ENCODE measurements around the gene EPHA2.

The EPHA2 gene

DNA sequence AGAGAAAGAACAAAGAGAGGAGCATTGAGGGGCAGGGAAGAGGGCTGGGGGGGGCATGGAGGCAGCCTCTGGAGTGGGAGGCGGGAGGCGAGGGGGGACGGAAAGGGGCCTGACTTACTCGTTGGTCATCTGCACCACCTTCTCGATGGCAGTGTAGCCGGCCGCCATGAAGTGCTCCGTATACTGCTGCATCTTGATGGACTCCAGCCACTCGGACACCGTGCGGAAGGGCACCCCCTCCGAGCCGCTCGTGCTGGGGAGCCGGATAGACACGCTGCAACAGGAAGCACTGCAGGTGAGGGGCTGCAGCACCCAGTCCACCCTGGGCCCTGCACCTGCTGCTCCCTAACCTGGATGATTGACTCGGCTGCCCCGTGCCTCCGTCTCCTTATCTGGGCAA is 26.6 kb downstream of the EPHA2 start:
- Histone ChIP-seq H3K4me2 (no peak overlapping the region), H2AFZ (ENCODE audit: low read depth) (no peak overlapping the region), H3K79me2 (ENCODE audit: insufficient read depth, low read depth) (no peaks in the 10 kb centered on the region), H3K9ac (no peak overlapping the region), H3K4me1 (ENCODE audit: low read depth, poor library complexity, severe bottlenecking) (no peaks in the 10 kb centered on the region), H3K27ac (no peak overlapping the region), H3K27me3 (ENCODE audit: insufficient read depth, low read depth) (peaks cover 14% of the 10 kb centered on the region; the same call in 1 of the 2 replicates), H3K4me3 (IDR thresholded peaks at IDR 0.05; ENCODE audit: insufficient read depth, low read depth, low read length) (no peak overlapping the region), H4K20me1 (ENCODE audit: insufficient read depth) (no peaks in the 10 kb centered on the region), H3K36me3 (ENCODE audit: insufficient read depth) (no peaks in the 10 kb centered on the region)
- TF ChIP-seq, protein P1, sequence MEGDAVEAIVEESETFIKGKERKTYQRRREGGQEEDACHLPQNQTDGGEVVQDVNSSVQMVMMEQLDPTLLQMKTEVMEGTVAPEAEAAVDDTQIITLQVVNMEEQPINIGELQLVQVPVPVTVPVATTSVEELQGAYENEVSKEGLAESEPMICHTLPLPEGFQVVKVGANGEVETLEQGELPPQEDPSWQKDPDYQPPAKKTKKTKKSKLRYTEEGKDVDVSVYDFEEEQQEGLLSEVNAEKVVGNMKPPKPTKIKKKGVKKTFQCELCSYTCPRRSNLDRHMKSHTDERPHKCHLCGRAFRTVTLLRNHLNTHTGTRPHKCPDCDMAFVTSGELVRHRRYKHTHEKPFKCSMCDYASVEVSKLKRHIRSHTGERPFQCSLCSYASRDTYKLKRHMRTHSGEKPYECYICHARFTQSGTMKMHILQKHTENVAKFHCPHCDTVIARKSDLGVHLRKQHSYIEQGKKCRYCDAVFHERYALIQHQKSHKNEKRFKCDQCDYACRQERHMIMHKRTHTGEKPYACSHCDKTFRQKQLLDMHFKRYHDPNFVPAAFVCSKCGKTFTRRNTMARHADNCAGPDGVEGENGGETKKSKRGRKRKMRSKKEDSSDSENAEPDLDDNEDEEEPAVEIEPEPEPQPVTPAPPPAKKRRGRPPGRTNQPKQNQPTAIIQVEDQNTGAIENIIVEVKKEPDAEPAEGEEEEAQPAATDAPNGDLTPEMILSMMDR (conservative IDR thresholded peaks at IDR 0.05; ENCODE audit: low read depth, low read length) = no peak

DNA sequence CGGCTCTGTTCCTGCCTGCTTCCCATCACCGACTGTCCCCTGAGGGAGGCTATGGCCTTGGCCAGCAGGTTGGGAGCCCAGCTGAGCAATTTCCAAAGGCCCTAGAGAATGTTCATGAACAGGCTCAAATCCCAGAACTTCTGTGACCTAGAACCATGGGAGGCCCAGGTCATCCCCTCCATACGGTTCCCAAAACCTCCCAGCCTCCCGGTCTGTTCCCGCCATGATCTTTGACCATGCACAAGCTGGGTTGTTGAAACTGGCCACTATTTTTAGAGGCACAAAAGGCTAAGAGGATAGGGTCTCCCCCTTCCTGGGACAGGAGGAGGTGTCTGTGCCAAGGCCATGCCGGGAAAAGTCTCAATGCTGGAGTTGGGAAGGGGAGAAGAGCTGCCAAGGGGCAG is 27.5 kb downstream of the EPHA2 start:
- Histone ChIP-seq H4K20me1 (ENCODE audit: insufficient read depth) (no peaks in the 10 kb centered on the region), H2AFZ (ENCODE audit: low read depth) (no peak overlapping the region), H3K4me3 (IDR thresholded peaks at IDR 0.05; ENCODE audit: insufficient read depth, low read depth, low read length) (no peak overlapping the region), H3K27me3 (ENCODE audit: insufficient read depth, low read depth) (peaks cover 14% of the 10 kb centered on the region; the same call in 1 of the 2 replicates), H3K4me2 (no peak overlapping the region), H3K79me2 (ENCODE audit: insufficient read depth, low read depth) (no peaks in the 10 kb centered on the region), H3K9ac (no peak overlapping the region), H3K4me1 (ENCODE audit: low read depth, poor library complexity, severe bottlenecking) (no peaks in the 10 kb centered on the region), H3K27ac (no peak overlapping the region), H3K36me3 (ENCODE audit: insufficient read depth) (no peaks in the 10 kb centered on the region)
- TF ChIP-seq, protein P1 (conservative IDR thresholded peaks at IDR 0.05; ENCODE audit: low read depth, low read length) = no peak

DNA sequence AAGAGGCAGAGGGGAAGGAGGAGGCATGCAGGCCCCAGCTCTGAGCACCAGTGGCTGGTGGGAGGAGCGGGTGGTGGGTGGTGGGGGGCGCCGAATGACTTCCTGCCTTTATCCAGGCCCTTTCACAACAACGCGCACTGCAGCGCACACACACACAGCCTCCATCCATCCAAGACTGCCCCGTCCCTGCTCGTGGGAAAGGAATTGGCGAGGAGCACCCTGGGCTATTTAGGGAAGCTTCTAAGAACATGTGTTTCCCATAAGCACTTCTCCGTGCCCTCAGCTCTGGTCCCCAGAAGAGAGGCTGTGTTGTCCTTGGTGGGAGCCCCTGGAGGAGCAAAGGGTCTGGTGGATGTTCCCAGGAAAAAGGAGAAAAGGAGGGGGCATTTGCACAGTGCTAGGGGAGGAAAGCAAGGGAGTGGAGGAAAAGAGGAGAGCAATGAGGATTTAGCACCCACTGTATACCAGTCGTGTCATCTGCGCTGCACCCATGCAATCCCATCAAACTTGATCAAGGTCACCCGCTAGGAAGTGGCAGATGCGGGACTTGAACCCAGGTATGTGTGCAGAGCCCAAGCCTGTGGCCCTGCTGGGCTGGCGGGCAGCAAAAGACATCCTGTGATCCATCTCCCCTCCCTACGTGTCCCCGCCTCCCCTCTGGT is 28.1 kb downstream of the EPHA2 start:
- Histone ChIP-seq H3K27me3 (ENCODE audit: insufficient read depth, low read depth) (peaks cover 14% of the 10 kb centered on the region; the same call in 1 of the 2 replicates), H4K20me1 (ENCODE audit: insufficient read depth) (no peaks in the 10 kb centered on the region), H3K9ac (no peak overlapping the region), H3K4me3 (IDR thresholded peaks at IDR 0.05; ENCODE audit: insufficient read depth, low read depth, low read length) (no peak overlapping the region), H3K27ac (no peak overlapping the region), H3K79me2 (ENCODE audit: insufficient read depth, low read depth) (no peaks in the 10 kb centered on the region), H2AFZ (ENCODE audit: low read depth) (no peak overlapping the region), H3K4me1 (ENCODE audit: low read depth, poor library complexity, severe bottlenecking) (no peaks in the 10 kb centered on the region), H3K36me3 (ENCODE audit: insufficient read depth) (no peaks in the 10 kb centered on the region), H3K4me2 (no peak overlapping the region)
- TF ChIP-seq, protein P1 (conservative IDR thresholded peaks at IDR 0.05; ENCODE audit: low read depth, low read length) = no peak

DNA sequence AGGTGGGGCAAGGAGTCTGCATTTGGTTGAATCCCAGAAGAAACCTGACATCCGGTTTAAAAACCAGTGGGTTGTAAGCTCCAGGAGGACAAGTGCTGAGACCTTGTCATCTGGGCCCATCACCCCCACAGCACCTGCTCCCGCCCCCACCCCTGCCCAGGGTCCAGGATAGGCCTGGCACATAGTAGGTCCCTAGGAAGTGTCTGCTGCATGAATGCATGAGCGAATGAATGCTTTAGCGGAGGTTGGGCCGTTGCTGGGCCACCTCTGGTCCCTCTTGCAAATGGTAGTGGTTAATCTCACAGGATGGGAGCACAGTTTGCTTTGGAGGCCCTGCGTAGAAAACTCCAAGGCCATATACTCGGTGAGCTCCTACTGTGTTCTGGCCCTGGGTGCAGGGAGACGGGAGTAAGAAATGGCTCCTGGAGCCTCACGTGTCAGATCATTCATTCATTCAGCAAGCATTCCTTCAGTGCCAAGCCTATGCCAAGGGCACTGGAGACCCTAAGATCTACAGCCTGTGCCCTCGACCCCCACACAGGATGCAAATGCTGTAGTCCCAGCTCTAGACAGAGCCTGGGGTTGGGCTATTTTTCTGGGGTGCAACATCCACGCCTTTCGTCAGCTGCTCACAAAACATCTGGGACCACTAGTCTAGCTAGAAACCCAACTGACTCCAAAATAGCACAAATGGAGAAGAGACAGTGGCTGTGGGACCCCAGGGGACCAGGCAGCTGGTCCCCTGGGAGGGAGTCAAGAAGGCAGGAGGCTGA is 28.9 kb downstream of the EPHA2 start:
- Histone ChIP-seq H3K9ac (no peak overlapping the region), H3K4me1 (ENCODE audit: low read depth, poor library complexity, severe bottlenecking) (no peaks in the 10 kb centered on the region), H4K20me1 (ENCODE audit: insufficient read depth) (no peaks in the 10 kb centered on the region), H3K27me3 (ENCODE audit: insufficient read depth, low read depth) (peaks cover 14% of the 10 kb centered on the region; the same call in 1 of the 2 replicates), H3K27ac (no peak overlapping the region), H3K36me3 (ENCODE audit: insufficient read depth) (no peaks in the 10 kb centered on the region), H3K4me3 (IDR thresholded peaks at IDR 0.05; ENCODE audit: insufficient read depth, low read depth, low read length) (no peak overlapping the region), H3K4me2 (no peak overlapping the region), H3K79me2 (ENCODE audit: insufficient read depth, low read depth) (no peaks in the 10 kb centered on the region), H2AFZ (ENCODE audit: low read depth) (no peak overlapping the region)
- TF ChIP-seq, protein P1 (conservative IDR thresholded peaks at IDR 0.05; ENCODE audit: low read depth, low read length) = no peak
